Memory B cell (primary cell): ENCODE results near the gene RPL10.
"Not testable (repeated sequence)": the region's sequence is repeated elsewhere in the genome, so short reads cannot be mapped to it uniquely, and the experiment has no call there.

Experiments
- ATAC-seq: fragments of 150-1000 bp; cut with Tn5 transposase; 2 replicates; pipeline ENCODE4 v1.10.0; 2021; ENCODE audit warnings: low read depth, mild to moderate bottlenecking, moderate library complexity
- DNase-seq, 2 donors: peaks; one replicate each; pipeline ENCODE4 v3.0.0; 2022; ENCODE audit warnings: low spot score in 2 of 2
- H3K27ac Mint-ChIP-seq: one replicate; pipeline ENCODE4 v1.8.0; 2022; ENCODE audit warnings: mild to moderate bottlenecking, moderate library complexity, mixed read lengths
- H3K27me3 Mint-ChIP-seq: one replicate; pipeline ENCODE4 v1.8.0; 2022; ENCODE audit warnings: mixed read lengths
- H3K36me3 Mint-ChIP-seq: one replicate; pipeline ENCODE4 v1.8.0; 2022; ENCODE audit warnings: mild to moderate bottlenecking, mixed read lengths
- H3K4me1 Mint-ChIP-seq: one replicate; pipeline ENCODE4 v1.8.0; 2022; ENCODE audit warnings: mixed read lengths
- H3K4me3 Mint-ChIP-seq: one replicate; pipeline ENCODE4 v1.8.0; 2022; ENCODE audit warnings: mild to moderate bottlenecking, moderate library complexity, mixed read lengths
- H3K9me3 Mint-ChIP-seq: one replicate; pipeline ENCODE4 v1.8.0; 2022; ENCODE audit warnings: mixed read lengths

The RPL10 gene

GRCh38 chrX:154378799-154379568, 19.2 kb upstream of the RPL10 start, which contains the start of gene EMD:
TSS of gene EMD (plus strand) at chrX:154379295. CDS start at chrX:154379485, 190 bp downstream.
- DNase-seq (peak; percentile 82 to 93), ATAC-seq (peak; percentile 73)
- Mint-ChIP-seq H3K36me3 (peaks cover 2% of the 10 kb centered on the region), H3K9me3 (no peaks in the 10 kb centered on the region), H3K27ac (peak within 1 kb of the TSS; percentile 90), H3K4me1 (peaks cover 2% of the 10 kb centered on the region), H3K4me3 (peak within 1 kb of the TSS; percentile 83), H3K27me3 (no peaks in the 10 kb centered on the region)

GRCh38 chrX:154379569-154379951, 18.6 kb upstream of the RPL10 start:
- no peaks in the 10 kb centered on the region for H3K9me3 Mint-ChIP-seq
- H3K4me3 Mint-ChIP-seq = peak overlapping the region; percentile 82
- ATAC-seq (no peak), DNase-seq (no peak)
- H3K36me3 Mint-ChIP-seq = peaks cover 2% of the 10 kb centered on the region
- peak overlapping the region; percentile 90 for H3K27ac Mint-ChIP-seq
- no peaks in the 10 kb centered on the region for H3K27me3 Mint-ChIP-seq
- peaks cover 2% of the 10 kb centered on the region for H3K4me1 Mint-ChIP-seq

- Mint-ChIP-seq H3K27me3 (no peaks in the 10 kb centered on the region), H3K4me3 (peak overlapping the region; percentile 82), H3K36me3 (peaks cover 2% of the 10 kb centered on the region), H3K4me1 (peaks cover 2% of the 10 kb centered on the region), H3K27ac (peak overlapping the region; percentile 90), H3K9me3 (no peaks in the 10 kb centered on the region)
- DNase-seq (no peak), ATAC-seq (no peak)
Measured at GRCh38 chrX:154380153-154380552, 18.0 kb upstream of the RPL10 start.

DNA sequence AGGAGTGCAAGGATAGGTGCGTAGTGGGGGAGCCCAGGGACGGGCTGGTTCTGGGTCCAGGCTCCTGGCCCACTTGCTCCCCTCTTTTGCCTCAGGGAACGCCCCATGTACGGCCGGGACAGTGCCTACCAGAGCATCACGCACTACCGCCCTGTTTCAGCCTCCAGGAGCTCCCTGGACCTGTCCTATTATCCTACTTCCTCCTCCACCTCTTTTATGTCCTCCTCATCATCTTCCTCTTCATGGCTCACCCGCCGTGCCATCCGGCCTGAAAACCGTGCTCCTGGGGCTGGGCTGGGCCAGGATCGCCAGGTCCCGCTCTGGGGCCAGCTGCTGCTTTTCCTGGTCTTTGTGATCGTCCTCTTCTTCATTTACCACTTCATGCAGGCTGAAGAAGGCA, 17.4 kb upstream of the RPL10 start:
- H3K27ac Mint-ChIP-seq = peak overlapping the region; percentile 64
- DNase-seq (no peak), ATAC-seq (no peak)
- H3K9me3 Mint-ChIP-seq = no peaks in the 10 kb centered on the region
- H3K27me3 Mint-ChIP-seq = no peaks in the 10 kb centered on the region
- peaks cover 2% of the 10 kb centered on the region for H3K36me3 Mint-ChIP-seq
- H3K4me3 Mint-ChIP-seq = peak overlapping the region; percentile 82
- H3K4me1 Mint-ChIP-seq = peaks cover 2% of the 10 kb centered on the region

GRCh38 chrX:154381271-154381670, 16.9 kb upstream of the RPL10 start:
- Mint-ChIP-seq H3K27me3 (no peaks in the 10 kb centered on the region), H3K9me3 (no peaks in the 10 kb centered on the region), H3K4me3 (no peak overlapping the region), H3K4me1 (peaks cover 2% of the 10 kb centered on the region), H3K36me3 (peaks cover 2% of the 10 kb centered on the region), H3K27ac (peak overlapping the region; percentile 64)
- DNase-seq = no peak
- ATAC-seq = no peak

DNA sequence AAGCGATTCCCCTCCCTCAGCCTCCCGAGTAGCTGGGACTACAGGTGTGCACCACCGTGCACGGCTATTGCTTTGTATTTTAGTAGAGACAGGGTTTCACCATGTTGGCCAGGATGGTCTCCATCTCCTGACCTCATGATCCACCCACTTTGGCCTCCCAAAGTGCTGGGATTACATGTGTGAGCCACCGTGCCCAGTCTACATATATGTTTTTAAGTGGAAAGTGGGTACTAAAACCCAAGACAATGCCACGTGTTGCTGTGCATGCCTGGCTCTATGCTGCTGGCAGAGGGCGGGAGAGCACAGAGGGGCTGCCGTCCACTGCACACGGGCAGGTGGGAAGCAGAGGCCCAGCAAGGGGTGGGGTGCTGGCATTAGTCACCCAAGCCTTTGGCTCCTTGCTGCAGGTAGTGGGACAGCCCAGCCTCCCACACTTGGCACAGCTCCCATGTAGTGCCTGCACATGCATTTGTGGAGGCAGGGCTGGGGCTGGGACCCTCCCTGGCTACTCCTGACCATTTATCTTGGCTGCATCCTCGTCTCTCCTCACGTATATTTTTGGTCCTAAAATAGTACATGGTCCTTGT, 15.6 kb upstream of the RPL10 start:
- peak overlapping the region; percentile 31 for H3K27ac Mint-ChIP-seq
- DNase-seq (no peak), ATAC-seq (no peak)
- no peaks in the 10 kb centered on the region for H3K27me3 Mint-ChIP-seq
- peaks cover 2% of the 10 kb centered on the region for H3K4me1 Mint-ChIP-seq
- peaks cover 2% of the 10 kb centered on the region for H3K36me3 Mint-ChIP-seq
- H3K9me3 Mint-ChIP-seq = no peaks in the 10 kb centered on the region
- no peak overlapping the region for H3K4me3 Mint-ChIP-seq

DNA sequence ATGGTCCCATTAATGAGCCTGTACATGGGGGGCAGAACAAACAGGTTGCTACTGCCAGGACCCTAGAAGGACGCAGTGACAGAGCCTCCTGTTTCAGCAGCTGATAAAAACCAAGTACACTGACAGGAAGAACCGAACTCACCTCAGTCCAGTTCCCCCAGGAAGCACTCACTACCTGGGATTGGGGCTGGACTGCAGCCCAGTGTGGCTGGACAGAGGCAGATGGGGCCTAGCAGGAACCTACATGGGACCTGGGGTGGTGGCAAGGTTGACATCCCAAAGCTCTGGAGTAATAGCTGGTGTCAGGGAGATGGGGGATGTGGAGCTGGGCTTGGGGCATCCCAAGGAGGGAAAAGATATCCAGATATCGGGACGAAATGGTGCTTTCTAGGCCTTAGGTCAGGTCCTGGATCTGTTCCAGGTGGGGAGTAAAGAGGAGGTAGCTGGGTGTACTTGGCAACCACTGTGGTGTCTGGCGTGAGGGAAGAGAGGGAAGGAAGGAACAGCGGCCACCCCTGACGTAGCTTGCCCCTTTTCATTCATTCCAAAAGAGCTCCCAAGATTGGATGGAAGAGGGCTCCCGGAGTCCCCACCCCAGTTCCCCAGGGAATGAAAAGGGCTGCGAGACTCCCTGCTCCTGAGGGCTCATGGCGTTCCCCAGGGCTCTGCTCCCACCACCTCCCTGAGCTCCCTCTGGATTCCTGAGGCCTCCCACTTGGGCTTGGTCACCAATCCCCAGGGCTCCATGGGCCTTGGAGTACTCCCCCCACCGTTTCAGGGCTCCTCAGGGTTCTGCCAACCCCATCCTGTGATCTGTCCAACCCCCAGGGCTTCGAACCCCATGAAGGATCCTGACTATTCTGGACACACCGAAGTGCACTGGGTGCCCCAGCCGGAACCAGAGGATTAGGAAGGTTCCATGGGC, 14.6 kb upstream of the RPL10 start:
- no peaks in the 10 kb centered on the region for H3K27me3 Mint-ChIP-seq
- H3K9me3 Mint-ChIP-seq = no peaks in the 10 kb centered on the region
- H3K27ac Mint-ChIP-seq = peak overlapping the region; percentile 50
- H3K4me3 Mint-ChIP-seq = no peak overlapping the region
- ATAC-seq (no peak), DNase-seq (no peak)
- peaks cover 2% of the 10 kb centered on the region for H3K4me1 Mint-ChIP-seq
- peaks cover 2% of the 10 kb centered on the region for H3K36me3 Mint-ChIP-seq

GRCh38 chrX:154384284-154384892, 13.8 kb upstream of the RPL10 start:
- no peak for DNase-seq
- Mint-ChIP-seq H3K4me1 (peaks cover 2% of the 10 kb centered on the region), H3K27me3 (no peaks in the 10 kb centered on the region), H3K4me3 (no peak overlapping the region), H3K36me3 (peaks cover 2% of the 10 kb centered on the region), H3K27ac (peak overlapping the region; percentile 50), H3K9me3 (no peaks in the 10 kb centered on the region)
- no peak for ATAC-seq

DNA sequence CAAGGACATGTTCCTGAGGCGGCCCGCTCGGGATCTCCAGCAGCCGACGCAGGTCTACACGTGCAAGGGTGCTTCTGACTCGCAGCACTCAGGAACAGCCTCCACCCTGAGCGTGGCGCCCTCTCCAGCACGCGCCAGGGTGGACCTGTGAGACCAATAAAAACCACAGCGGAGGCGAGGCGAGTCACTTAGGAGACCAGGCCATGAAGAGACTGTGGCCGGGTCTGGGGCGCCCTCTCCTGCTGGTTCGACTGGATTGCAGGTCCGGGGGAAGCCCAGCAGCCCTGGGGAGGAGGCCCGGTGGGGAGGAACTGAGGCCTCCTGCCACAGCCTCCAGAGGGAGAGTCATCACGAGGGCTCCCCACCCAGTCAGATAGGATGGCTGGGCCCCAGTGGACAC, 10.1 kb upstream of the RPL10 start:
- not testable (repeated sequence) for H3K4me1 Mint-ChIP-seq, H3K36me3 Mint-ChIP-seq, H3K27ac Mint-ChIP-seq, DNase-seq, H3K27me3 Mint-ChIP-seq, H3K4me3 Mint-ChIP-seq, H3K9me3 Mint-ChIP-seq
- peak; percentile 28 for ATAC-seq

- peak; percentile 20 for ATAC-seq
- not testable (repeated sequence) for DNase-seq, H3K27me3 Mint-ChIP-seq, H3K4me3 Mint-ChIP-seq, H3K27ac Mint-ChIP-seq, H3K36me3 Mint-ChIP-seq, H3K4me1 Mint-ChIP-seq, H3K9me3 Mint-ChIP-seq
Measured at GRCh38 chrX:154388649-154389048, 9.5 kb upstream of the RPL10 start.

- not testable (repeated sequence) for H3K27me3 Mint-ChIP-seq, H3K4me1 Mint-ChIP-seq, H3K36me3 Mint-ChIP-seq, DNase-seq, H3K4me3 Mint-ChIP-seq, H3K9me3 Mint-ChIP-seq, H3K27ac Mint-ChIP-seq
- peak; percentile 68 for ATAC-seq
Measured at GRCh38 chrX:154389812-154390747, 8.1 kb upstream of the RPL10 start.

- H3K27ac Mint-ChIP-seq, DNase-seq, H3K9me3 Mint-ChIP-seq, H3K36me3 Mint-ChIP-seq, H3K27me3 Mint-ChIP-seq, ATAC-seq: not testable (repeated sequence)
- peaks cover 12% of the 10 kb centered on the region for H3K4me1 Mint-ChIP-seq
- peak overlapping the region; percentile 98 for H3K4me3 Mint-ChIP-seq
Measured at GRCh38 chrX:154396363-154396762, 1.8 kb upstream of the RPL10 start.
